HG03045 (cell line): ENCODE results near the gene BICDL2.

Experiments
- ATAC-seq: cut with Tn5 transposase; IDR thresholded peaks from one replicate; pipeline ENCODE4 v1.9.1; 2021; ENCODE audit warnings: mild to moderate bottlenecking, moderate library complexity; ENCODE audit not compliant: unreplicated experiment

The BICDL2 gene

DNA sequence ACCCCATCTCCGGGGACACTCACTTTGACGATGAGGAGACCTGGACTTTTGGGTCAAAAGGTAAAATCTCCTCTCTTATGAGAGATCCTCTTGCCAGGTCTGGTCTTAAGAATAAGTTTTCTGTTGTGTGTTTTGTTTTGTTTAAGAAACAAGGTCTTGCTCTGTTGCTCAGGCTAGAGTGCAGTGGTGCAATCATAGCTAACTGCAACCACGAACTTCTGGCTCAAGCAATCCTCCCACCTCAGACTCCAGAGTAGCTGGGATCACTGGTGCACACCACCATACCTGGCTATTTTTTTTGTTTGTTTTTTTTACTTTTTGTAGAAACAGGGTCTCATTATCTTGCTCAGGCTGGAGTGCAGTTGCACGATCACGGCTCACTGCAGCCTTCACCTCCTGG lies 13.7 kb upstream of the BICDL2 start:
- ATAC-seq, result no peak

DNA sequence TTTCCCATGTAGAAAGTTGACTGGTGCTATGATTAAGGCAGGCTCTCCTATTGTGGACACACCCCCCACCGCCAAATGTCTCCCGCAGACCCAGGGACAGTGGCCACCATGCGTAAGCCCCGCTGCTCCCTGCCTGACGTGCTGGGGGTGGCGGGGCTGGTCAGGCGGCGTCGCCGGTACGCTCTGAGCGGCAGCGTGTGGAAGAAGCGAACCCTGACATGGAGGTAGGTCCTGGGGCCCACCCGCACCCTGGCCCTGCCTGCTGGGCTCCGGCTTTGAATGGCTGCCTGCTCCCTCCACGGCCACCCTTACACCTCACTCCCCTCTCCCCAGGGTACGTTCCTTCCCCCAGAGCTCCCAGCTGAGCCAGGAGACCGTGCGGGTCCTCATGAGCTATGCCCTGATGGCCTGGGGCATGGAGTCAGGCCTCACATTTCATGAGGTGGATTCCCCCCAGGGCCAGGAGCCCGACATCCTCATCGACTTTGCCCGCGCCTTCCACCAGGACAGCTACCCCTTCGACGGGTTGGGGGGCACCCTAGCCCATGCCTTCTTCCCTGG lies 13.3 kb upstream of the BICDL2 start:
- ATAC-seq, result no peak

DNA sequence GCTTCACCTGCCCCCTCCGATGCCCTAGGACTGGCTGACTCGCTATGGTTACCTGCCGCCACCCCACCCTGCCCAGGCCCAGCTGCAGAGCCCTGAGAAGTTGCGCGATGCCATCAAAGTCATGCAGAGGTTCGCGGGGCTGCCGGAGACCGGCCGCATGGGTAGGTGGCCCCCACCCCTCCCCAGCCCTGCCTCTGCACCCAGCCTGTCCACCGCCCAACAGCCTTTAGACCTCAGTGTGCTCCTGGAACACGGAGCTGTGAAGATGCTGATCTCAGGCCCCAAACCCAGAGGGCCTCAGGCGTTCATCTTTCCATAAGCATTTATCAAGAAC lies 10.6 kb upstream of the BICDL2 start:
- ATAC-seq, result no peak

DNA sequence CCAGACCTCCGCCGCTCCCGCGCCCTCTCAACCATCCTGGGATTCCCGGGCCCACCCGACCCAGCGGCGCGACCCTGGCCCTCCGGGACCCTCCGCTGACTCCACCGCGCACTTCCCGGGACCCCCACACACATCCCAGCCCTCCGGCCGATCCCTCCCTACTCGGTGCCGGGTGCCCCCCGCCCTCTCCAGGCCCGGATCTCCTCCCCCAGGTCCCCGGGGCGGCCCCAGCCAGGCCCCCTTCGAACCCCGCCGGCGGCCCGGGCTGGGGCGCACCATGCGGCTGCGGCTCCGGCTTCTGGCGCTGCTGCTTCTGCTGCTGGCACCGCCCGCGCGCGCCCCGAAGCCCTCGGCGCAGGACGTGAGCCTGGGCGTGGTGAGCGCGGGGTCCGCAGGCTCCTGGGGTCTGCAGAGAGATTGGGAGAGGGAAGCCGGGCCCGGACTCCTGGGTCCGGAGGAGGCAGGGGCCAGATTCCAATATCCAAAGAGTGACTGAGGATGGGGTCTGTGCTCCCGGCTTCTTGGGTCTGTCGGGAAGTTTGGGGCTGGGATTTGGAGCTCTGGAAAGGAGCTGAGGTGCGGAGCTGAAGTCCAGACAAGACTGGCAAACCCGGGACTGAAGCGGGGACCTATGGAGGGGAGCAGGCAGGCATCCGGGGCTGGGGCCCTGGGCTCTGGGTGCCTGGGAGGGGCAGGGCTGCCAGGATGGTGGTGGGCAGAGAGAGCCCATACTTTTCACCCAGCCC lies 10.1 kb upstream of the BICDL2 start:
- no peak for ATAC-seq

DNA sequence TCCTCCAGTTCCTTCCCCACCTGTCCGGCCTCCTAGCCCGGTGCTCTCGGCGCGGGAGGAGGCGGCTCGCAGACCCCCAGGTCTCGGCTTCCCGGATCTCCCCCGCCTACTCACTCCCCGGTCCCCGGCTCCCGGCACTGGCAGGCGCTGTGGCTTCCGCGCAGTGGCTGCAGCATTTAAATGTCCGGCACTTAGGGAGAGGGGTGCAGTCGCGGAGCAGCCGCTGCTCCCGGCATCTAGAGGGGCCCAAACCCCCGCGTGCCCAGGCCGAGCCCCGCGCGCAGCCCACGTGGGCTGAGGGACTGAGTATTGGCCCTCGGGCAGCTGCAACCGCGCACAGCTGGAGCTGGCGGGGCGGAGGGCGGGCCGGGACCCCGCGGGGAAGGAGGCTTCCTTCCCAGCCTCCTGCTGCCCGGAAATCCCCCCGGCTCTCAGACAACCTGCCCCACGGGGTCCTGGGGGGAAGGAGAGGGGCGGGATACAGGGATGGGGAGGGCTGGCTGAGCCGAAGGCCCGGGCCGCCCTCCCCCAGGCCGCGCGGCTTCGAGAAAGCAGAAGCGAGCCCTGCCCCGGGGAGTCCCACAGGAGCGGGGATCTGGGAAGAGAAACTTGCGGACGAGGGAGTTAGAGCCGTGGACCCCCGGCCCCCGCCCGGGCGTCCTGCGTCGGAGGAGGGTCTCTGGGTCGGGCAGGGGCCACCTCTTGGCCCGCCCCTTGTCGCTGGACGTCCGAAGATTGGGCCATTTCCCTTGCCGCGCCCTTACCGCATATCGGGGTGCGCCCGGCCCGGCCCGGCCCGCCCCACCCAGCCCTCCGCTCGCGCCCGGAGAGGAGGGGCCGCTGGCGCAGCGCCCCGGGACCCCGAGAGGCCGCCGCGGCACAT lies 9.3 kb upstream of the BICDL2 start, which contains the start of gene MMP25:
Gene MMP25, plus strand, starts transcription at position 804 of the 883 bp plus-strand sequence. CDS start 357 bp downstream, outside the sequence.
- ATAC-seq, result no peak

DNA sequence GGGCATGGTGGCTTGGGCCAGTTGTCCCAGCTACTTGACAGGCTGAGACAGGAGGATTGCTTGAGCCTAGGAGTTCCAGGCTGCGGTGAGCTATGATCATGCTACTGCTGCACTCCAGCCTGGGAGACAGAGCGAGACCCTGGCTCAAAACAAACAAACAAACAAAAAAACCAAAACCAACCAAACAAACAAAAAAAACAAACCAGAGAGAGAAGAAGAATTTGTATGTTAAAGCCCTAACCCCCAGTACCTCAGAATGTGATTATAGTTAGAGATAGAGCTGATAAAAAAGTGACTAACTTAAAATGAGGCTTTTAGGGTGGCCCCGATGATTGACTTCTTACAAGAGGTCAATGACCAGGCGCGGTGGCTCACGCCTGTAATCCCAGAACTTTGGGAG lies 8.0 kb upstream of the BICDL2 start:
- ATAC-seq, result no peak

DNA sequence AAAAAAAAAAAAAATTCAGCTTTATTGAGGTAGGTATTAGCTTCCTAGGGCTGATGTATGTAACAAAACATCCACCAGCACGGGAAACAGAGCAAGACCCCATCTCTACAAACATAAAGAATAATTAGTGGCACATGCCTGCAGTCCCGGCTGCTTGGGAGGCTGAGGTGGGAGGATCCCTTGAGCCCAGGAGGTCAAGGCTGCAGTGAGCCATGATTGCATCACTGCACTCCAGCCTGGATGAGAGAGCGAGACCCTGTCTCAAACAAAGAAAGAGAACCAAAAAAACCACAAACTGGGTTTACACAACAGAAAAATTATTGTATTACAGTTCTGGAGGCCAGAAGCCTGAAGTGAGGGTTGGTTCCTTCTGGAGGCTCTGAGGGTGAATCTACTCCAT lies 5.6 kb upstream of the BICDL2 start:
- ATAC-seq, result no peak

DNA sequence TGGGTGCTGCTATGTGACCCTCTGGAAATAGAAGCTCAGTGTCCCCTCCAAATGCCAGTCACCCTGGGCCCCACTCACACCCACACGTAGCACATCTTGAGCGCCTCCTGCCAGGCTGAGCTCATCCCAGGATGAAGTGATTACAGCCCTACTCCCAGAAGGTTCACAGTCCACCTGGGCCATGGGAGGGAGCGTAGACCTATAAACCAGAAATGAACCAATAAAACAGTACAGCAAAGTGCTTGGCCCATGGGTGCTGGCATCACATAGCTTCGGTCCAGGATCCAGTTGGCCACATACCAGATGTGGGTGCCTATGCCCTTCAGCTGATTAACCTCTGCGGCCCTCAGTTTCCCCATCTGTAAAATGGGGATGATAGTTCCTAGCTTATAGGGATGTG lies 2.2 kb upstream of the BICDL2 start:
- no peak for ATAC-seq

DNA sequence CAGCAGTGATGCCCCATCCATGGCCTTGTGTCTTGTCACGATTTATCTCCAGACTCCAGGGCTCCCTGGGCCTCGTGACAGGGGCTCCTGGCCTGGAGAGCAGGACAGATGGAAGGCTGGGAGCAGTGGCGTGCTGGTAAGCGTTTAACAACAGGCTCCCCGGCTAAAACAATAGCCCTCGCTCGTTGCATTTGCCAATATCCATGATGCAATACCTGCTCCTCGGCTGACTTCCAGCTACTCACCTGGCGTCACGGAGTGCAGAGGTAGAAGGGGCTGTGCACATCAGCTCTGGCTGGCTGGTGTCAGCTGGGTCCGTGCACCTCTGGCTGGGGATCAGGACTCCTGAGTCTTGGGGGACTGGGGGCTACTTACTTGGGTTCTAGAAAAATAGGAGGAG lies 1.5 kb upstream of the BICDL2 start:
- no peak for ATAC-seq

DNA sequence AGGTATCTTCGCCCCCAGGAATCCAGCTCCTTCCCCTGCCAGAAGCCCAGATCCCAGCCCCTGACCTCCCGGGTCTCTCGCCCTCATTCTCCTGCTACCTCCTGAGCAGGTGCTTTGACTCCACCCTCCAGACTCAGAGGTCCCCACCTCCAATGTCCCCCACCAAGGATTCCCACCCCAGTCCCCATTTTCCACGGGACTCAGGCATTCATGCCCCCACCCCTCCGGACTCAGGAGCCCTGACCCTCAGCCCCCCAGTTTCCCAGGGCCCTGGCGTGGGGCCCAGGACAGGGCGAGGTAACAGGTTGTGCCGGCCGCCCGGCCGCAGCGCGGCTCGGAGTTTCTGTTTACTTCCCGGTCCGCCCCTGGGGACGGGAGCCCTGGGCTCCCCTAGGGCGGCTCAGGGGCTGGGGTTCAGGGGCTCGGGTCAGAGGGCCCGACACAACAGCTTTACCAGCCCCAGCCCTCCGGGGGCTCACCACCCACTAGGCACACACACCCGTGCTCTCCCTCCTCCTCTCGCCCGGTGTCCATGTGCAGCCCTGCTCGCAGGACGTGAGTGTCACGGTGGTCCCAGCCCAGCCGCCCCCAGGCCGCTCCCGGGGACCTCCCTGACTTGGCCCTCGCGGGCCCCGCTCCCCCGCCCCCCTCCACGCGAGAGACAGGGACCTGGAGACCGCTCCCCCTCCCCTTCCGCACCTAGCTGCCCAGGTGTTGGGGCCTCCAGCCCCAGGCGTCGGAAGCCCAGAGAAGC lies 595 bp downstream of the BICDL2 start:
- ATAC-seq, result no peak

DNA sequence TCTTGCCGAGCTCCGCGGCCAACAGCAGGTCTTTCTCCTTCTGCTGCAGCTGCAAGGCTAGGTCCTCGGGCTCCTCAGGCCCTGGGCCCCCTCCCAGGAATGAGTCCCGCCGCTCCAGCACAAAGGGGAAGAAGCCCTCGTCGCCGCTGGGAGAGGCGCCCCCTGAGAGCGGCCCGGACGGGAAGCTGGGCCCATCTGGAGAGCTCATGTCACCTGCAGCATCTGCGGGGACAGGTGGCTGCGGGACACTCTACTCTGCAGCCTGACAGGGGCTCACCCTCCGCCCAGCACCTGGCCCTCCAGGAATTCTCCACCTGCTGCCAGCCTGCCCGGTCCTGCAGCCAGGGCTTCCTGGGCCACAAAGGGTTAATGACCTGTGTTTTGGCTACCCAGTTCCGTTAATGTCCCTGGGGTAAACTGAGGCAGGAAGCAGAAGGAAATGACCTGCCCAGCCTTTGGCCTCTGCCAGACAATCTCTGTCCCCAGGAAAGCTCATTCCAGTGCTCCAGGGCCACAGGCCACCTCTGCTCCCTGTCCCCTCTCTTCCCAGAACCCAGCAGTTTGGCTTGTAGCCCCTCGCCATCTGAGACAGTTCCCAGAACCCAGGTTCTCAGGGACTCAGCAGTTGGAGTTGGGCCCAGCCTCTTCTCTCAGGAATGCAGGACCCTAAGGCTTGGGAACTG lies 1.3 kb downstream of the BICDL2 start:
- ATAC-seq, result no peak

DNA sequence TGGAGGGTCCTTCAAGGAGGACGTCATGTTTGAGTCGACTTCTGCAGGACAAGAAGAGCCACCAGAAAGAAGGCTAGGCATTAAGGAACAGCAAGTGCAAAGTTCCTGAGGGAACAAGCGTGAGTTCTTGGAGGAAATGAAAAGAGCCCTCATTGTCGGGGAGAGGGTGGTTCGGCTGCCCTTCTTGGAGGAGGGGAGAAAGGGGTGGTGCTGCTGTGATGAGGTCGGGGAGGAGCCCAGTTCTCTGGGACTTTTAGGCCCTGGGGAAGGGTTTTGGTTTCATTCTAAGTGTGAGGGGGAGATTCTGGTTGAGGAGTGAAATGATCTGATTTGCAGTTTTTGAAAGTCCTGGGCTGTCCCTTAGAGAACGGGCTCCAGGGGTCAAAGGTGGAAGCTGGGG lies 4.1 kb downstream of the BICDL2 start:
- ATAC-seq, result no peak

DNA sequence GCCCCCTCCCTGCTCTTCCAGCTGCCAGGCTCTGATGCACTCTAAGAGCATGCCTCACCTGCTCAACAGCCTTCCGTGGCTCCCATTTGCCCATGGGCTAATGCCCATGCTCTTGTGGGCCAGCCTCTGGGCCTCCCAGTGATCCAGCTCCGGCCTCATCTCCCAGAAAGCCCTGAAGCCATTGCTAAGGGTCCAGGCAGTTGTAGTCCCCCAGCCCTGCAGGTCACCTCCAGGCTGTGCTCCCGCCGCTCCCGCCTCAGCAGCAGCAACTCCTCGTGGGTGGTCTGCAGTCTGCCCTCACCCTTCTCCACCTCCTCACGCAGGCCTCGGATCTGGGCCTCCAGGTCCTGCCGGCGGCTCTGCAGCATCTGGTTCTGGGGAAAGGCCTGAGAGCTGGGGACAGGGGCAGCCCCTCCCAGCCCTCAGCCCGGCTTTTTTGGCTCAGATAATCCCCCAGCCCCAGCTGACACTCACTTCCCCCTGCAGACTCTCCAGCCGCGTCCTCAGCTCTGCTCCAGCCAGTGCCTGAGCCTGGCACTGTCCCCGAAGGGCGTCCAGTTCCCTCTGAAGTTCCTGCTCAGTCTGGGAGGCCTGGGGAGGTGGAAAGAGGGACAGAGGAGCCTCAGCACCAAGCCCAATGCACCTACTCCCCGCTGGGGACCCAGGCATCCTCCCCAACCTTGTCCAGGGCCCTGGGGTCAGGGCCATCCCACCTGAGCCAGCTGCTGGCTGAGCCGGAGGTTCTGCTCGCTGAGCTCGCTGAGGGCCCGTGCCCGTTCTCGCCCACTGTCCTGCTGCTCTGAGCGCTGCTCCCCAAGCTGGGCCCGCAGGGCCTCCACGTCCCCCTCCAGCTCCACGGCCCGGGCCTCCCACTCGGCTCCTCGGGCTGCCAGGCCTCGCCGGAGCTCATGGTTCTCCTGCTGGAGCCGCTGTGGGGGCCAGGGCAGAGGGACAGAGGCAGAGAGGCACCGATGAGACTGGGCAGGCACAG lies 6.2 kb downstream of the BICDL2 start:
- no peak for ATAC-seq

DNA sequence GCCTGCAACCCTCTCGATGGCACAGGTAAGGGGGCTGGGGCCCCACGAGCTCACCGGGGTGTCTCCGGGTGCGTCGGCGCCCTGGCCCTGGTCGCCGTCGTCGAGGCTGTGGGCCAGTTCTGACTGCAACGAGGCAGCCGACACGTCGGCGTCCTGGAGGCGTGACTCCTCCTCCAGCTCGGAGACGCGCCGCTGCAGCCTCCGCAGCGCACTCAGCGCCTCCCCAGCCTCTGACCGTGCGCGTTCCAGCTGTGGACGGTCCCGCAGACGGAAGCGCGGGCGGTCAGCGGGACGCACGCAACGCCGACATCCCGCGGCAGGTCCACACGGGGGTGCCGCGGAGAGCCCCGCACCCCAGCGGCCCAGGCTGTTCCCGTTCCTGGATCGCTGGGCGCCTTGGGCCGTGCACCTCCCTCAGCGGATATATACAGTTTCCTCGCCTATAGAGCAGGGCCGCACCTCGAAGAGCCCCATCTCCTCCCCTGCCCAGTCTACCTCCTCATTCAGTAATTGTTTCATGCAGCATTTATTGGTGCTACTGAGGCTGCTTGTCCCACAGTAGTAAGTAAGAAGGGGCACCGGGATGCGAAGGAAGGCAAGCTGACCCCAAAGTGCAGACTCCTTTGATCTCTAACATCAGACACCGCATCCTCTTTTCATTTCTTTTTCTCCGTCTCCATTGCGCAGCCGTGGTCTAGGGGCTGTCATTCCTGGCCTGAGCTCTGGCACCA lies 7.1 kb downstream of the BICDL2 start:
- no peak for ATAC-seq

DNA sequence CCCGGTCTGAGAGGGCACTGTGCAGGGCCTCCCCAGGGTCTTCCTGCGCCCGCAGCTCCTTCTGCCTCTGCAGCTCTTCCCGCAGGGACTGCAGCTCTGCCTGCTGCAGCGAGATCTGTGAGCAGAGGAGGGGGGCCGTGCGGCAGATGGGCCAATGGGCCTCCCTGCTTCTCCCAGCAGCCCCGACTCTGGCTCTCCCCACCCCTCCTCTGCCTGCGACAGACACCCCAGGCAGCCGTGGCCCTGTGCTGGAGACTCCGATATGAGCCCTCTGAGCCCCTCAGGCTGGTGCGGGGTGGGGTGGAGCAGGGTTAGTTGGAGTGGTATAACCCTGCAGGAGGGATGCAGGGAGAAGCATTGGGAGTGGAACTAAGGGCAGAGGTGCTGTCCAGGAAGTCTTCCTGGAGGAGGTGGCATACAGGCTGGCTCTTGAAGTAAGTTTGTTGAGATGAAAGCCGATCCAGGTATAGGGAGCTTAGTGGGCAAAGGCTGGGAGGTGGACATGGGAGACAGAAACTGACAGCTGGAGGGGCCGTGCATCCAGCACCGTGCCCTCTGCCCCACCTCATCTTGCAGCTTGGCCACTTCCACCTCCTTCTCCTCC lies 7.9 kb downstream of the BICDL2 start:
- ATAC-seq, result no peak

DNA sequence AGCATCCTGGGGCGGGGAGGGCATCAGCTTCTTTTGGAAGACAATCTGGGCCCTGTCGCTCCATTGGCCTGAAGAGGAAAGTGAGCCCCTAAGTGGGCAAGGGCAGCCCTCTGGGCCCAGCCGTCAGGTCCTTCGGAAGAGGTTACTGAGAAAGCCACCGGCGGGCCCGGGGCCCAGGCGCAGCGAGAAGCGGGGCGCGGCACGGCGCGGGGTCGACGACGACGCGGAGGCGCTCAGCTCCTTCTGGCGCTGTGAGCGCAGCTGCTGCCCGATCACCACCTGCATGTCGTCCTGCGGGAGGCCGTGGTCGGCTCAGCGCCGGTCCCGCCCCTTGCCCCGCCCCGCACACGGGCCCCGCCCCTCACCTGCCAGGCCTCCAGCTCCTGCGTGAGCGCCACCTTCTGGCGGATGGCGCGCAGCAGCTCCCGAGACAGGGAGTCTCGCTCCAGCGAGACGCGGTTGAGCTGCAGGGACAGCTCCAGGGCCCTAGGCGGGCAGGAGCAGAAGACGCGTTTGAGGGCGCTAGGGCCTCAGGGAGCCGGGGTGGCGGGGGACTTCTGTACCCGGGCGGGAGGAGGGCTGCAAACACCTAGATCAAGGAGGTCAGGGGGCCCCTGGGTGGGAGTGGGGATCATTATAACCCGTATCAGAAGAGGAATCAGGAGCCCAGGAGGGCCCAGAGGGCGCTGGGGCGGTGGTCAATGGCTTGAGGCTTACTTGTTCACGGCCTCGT lies 8.6 kb downstream of the BICDL2 start:
- no peak for ATAC-seq

DNA sequence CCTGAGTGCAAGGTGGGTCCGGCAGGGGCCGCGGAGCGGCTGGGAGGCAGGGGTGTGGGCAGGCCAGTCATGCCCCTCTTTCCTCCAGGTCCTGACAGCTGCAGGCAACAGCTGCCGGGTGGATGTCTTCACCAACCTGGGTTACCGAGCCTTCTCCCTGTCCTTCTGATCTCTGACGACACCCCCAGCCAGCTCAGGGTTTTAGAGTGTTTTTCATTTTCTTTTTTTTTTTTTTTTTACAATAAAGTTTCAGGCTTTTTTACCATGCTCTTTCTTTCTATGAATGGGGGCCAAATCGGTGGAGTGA lies 9.3 kb downstream of the BICDL2 start:
- ATAC-seq, result no peak
